ENCODE results near the gene NANS.
"Not testable (repeated sequence)": the region's sequence is repeated elsewhere in the genome, so short reads cannot be mapped to it uniquely, and the experiment has no call there.

The NANS gene

GRCh38 chr9:98129451-98129881 lies 72.9 kb downstream of the NANS start:
- Histone ChIP-seq H3K27ac (replicated peaks) (peak overlapping the region; percentile 55), H3K4me3 (replicated peaks; ENCODE audit: insufficient read depth, low read length) (no peak overlapping the region), H3K27me3 (ENCODE audit: insufficient read depth, poor library complexity, severe bottlenecking) (no peaks in the 10 kb centered on the region)
- TF ChIP-seq POLR2AphosphoS5 (IDR thresholded peaks at IDR 0.05; ENCODE audit: low read depth) (no peak; the same call in 1 of the 2 replicates), CTCF (IDR thresholded peaks at IDR 0.05; ENCODE audit: insufficient read depth, low read length) (no peak), GABPA (IDR thresholded peaks at IDR 0.05; ENCODE audit: low read depth) (no peak), SPI1 (IDR thresholded peaks at IDR 0.05; ENCODE audit: borderline replicate concordance, low read depth) (peak; percentile 92), REST (IDR thresholded peaks at IDR 0.05; ENCODE audit: insufficient replicate concordance, low read depth) (no peak)
- DNase-seq (ENCODE audit: low read depth in 1 of 2, low spot score in 1 of 2), result peak; percentile 88 to 91

GRCh38 chr9:98130060-98130459 lies 73.5 kb downstream of the NANS start:
- not testable (repeated sequence) for DNase-seq (ENCODE audit: low read depth in 1 of 2, low spot score in 1 of 2); H3K27me3 ChIP-seq (ENCODE audit: insufficient read depth, poor library complexity, severe bottlenecking); H3K27ac ChIP-seq (replicated peaks); H3K4me3 ChIP-seq (replicated peaks; ENCODE audit: insufficient read depth, low read length)

- TF ChIP-seq CTCF (IDR thresholded peaks at IDR 0.05; ENCODE audit: insufficient read depth, low read length) (no peak), POLR2AphosphoS5 (IDR thresholded peaks at IDR 0.05; ENCODE audit: low read depth) (no peak), SPI1 (IDR thresholded peaks at IDR 0.05; ENCODE audit: borderline replicate concordance, low read depth) (no peak), REST (IDR thresholded peaks at IDR 0.05; ENCODE audit: insufficient replicate concordance, low read depth) (no peak), GABPA (IDR thresholded peaks at IDR 0.05; ENCODE audit: low read depth) (no peak)
- Histone ChIP-seq H3K27ac (replicated peaks) (no peak overlapping the region), H3K4me3 (replicated peaks; ENCODE audit: insufficient read depth, low read length) (no peak overlapping the region), H3K27me3 (ENCODE audit: insufficient read depth, poor library complexity, severe bottlenecking) (no peaks in the 10 kb centered on the region)
- no peak for DNase-seq (ENCODE audit: low read depth in 1 of 2, low spot score in 1 of 2)
These were observed 74.2 kb downstream of the NANS start for GRCh38 chr9:98130576-98131228.

- Histone ChIP-seq H3K27ac (replicated peaks) (no peak overlapping the region), H3K27me3 (ENCODE audit: insufficient read depth, poor library complexity, severe bottlenecking) (no peaks in the 10 kb centered on the region), H3K4me3 (replicated peaks; ENCODE audit: insufficient read depth, low read length) (no peak overlapping the region)
- no peak for DNase-seq (ENCODE audit: low read depth in 1 of 2, low spot score in 1 of 2)
- TF ChIP-seq POLR2AphosphoS5 (IDR thresholded peaks at IDR 0.05; ENCODE audit: low read depth) (no peak), CTCF (IDR thresholded peaks at IDR 0.05; ENCODE audit: insufficient read depth, low read length) (no peak), SPI1 (IDR thresholded peaks at IDR 0.05; ENCODE audit: borderline replicate concordance, low read depth) (no peak), REST (IDR thresholded peaks at IDR 0.05; ENCODE audit: insufficient replicate concordance, low read depth) (no peak), GABPA (IDR thresholded peaks at IDR 0.05; ENCODE audit: low read depth) (no peak)
These were observed 75.6 kb downstream of the NANS start for GRCh38 chr9:98132158-98132557.

Measured in HL-60 (cell line).